Gastroesophageal sphincter (tissue), 4 donors: Measurements from ENCODE around the gene MMP17. TPM values are rescaled to one million over a fixed set of nuclear protein-coding genes. Genes with fewer than 3 reads are reported as not detected.
"Not testable (repeated sequence)": the region's sequence is repeated elsewhere in the genome, so short reads cannot be mapped to it uniquely, and the experiment has no call there.

Experiments used
- ATAC-seq: fragments of 150-250 bp; one replicate; pipeline ENCODE4 v1.9.1; 2016; ENCODE audit warnings: mild to moderate bottlenecking, moderate library complexity
- H3K27ac ChIP-seq, 4 donors: fragments of 200-600 bp; sonication (generic) in 3 of 4; 1 replicate in 3 of 4; 2 replicates in 1 of 4; pipeline ENCODE4 v1.5.1; 2016 to 2019
- H3K27me3 ChIP-seq: fragments of 200-600 bp; sonication (generic); one replicate; pipeline ENCODE4 v1.5.1; 2019
- H3K36me3 ChIP-seq, 2 donors: fragments of 200-600 bp; sonication (generic); one replicate each; pipeline ENCODE4 v1.5.1; 2019; ENCODE audit warnings: control low read depth in 1 of 2
- H3K4me1 ChIP-seq, 3 donors: fragments of 200-600 bp; sonication (generic); 1 replicate in 2 of 3; 2 replicates in 1 of 3; pipeline ENCODE4 v1.5.1; 2016 to 2019; ENCODE audit warnings: control low read depth in 2 of 3
- H3K4me3 ChIP-seq, 2 donors: fragments of 200-600 bp; sonication (generic); one replicate each; pipeline ENCODE4 v1.5.1; 2019; ENCODE audit warnings: mild to moderate bottlenecking in 1 of 2, moderate library complexity in 1 of 2
- H3K9me3 ChIP-seq, 3 donors: fragments of 200-600 bp; sonication (generic); one replicate each; pipeline ENCODE4 v1.5.1; 2017 to 2019; ENCODE audit warnings: control low read depth in 2 of 3
- EP300 ChIP-seq: sonication (generic); formaldehyde crosslinking; IDR thresholded peaks from one replicate; pipeline ENCODE4 v1.6.1; 2017; ENCODE audit warnings: antibody characterized with exemption, mild to moderate bottlenecking
- POLR2A ChIP-seq, 2 donors: fragments of 450-650 bp; IDR thresholded peaks; one replicate each; pipeline ENCODE4 v1.6.1; 2017; ENCODE audit warnings: antibody characterized with exemption in 2 of 2, mild to moderate bottlenecking in 2 of 2, moderate library complexity in 1 of 2
- POLR2AphosphoS5 ChIP-seq: sonication (generic); formaldehyde crosslinking; IDR thresholded peaks from one replicate; pipeline ENCODE4 v1.6.1; 2017; ENCODE audit warnings: antibody characterized with exemption
- WGBS, 2 donors: methylation state at CpG; one replicate each; pipeline ENCODE4 v1.1.5; 2018; ENCODE audit warnings: low coverage in 1 of 2; 5-methylcytosine and 5-hydroxymethylcytosine counted together
- total RNA-seq, 4 donors: library from RNA; depleted of rRNA; stranded (reverse); fragments of >200 nt; gene quantifications; one replicate each; pipeline ENCODE4 v1.1.0, GENCODE V29; 2016
- TF ChIP-seq, protein P1 (sequence below), 4 experiments: fragments of 200-600 bp in 2 of 4; fragments of 450-650 bp in 2 of 4; sonication (generic) in 1 of 4; IDR thresholded peaks; one replicate each; pipeline ENCODE4 v1.5.1; 2017 to 2019; ENCODE audit warnings: antibody characterized with exemption in 4 of 4, mild to moderate bottlenecking in 2 of 4, moderate library complexity in 2 of 4

MMP17 gene
- total RNA-seq, 4 donors from 2014 or later: 2.0 to 7.0 (median 4.5) TPM

GRCh38 chr12:131872154-131873051 is 44.2 kb downstream of the MMP17 start:
- no peak overlapping the region for H3K27ac ChIP-seq
- TF ChIP-seq EP300 (no peak), POLR2AphosphoS5 (no peak), POLR2A (IDR thresholded peaks at IDR 0.05) (no peak)
- H3K4me1 ChIP-seq: no peaks in the 10 kb centered on the region
- WGBS, 2 donors: 79 to 86% methylated on average over 9 to 11 of the region's 21 CpGs
- ATAC-seq: no peak
- H3K27me3 ChIP-seq: no peaks in the 10 kb centered on the region
- no peaks in the 10 kb centered on the region for H3K9me3 ChIP-seq
- no peak overlapping the region for H3K4me3 ChIP-seq
- H3K36me3 ChIP-seq: no peaks in the 10 kb centered on the region

DNA sequence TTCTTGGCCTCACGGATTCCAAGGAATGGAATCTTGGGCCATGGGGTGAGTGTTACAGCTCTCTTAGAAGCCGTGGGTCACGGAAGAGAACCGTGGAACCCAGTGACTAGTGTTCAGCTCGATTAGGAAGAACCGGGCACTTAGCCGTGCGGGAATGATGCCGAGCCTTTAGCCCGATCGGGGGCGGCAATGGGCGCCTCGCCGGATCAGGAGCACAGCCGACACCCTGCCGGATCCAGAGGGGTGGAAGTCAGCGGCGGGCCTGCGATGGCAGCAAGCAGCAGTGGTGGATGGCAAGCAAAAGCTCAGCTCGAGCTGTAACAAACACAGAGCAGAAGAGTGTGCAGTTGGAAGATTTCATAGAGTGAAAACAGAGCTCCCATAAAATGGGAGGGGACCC is 45.1 kb downstream of the MMP17 start:
- no peaks in the 10 kb centered on the region for H3K4me1 ChIP-seq
- no peak overlapping the region for H3K4me3 ChIP-seq
- H3K36me3 ChIP-seq: no peaks in the 10 kb centered on the region
- no peak overlapping the region for H3K27ac ChIP-seq
- H3K27me3 ChIP-seq: no peaks in the 10 kb centered on the region
- TF ChIP-seq POLR2AphosphoS5 (no peak), POLR2A (IDR thresholded peaks at IDR 0.05) (no peak), EP300 (no peak)
- TF ChIP-seq, protein P1, sequence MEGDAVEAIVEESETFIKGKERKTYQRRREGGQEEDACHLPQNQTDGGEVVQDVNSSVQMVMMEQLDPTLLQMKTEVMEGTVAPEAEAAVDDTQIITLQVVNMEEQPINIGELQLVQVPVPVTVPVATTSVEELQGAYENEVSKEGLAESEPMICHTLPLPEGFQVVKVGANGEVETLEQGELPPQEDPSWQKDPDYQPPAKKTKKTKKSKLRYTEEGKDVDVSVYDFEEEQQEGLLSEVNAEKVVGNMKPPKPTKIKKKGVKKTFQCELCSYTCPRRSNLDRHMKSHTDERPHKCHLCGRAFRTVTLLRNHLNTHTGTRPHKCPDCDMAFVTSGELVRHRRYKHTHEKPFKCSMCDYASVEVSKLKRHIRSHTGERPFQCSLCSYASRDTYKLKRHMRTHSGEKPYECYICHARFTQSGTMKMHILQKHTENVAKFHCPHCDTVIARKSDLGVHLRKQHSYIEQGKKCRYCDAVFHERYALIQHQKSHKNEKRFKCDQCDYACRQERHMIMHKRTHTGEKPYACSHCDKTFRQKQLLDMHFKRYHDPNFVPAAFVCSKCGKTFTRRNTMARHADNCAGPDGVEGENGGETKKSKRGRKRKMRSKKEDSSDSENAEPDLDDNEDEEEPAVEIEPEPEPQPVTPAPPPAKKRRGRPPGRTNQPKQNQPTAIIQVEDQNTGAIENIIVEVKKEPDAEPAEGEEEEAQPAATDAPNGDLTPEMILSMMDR (IDR thresholded peaks at IDR 0.05): no peak
- no peaks in the 10 kb centered on the region for H3K9me3 ChIP-seq
- 96% methylated on average over 11 of the region's 21 CpGs; no CpG with 5 or more reads in 1 of the 2 donors for WGBS, 2 donors
- no peak for ATAC-seq

DNA sequence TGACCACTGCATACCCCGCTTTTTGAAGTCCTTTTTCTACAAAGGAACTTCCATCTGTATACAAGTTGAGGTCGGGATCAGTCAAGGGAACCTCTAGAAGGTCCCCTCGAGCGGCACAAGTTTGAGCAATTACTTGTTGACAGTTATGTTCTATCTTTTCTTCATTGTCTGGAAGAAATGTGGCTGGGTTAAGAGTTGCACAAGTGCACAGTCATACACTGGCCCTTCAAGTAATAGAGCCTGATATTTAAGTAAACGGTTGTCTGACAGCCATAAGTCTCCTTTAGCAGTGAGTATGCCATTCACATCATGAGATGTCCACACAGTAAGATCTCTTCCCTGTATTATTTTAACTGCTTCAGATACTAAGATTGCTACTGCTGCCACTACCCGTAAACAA is 46.8 kb downstream of the MMP17 start:
- H3K36me3 ChIP-seq, H3K27ac ChIP-seq, H3K4me3 ChIP-seq, H3K4me1 ChIP-seq, H3K27me3 ChIP-seq, ATAC-seq, H3K9me3 ChIP-seq: not testable (repeated sequence)
- WGBS, 2 donors: 73% methylated on average over 2 to 5 of the region's 6 CpGs

DNA sequence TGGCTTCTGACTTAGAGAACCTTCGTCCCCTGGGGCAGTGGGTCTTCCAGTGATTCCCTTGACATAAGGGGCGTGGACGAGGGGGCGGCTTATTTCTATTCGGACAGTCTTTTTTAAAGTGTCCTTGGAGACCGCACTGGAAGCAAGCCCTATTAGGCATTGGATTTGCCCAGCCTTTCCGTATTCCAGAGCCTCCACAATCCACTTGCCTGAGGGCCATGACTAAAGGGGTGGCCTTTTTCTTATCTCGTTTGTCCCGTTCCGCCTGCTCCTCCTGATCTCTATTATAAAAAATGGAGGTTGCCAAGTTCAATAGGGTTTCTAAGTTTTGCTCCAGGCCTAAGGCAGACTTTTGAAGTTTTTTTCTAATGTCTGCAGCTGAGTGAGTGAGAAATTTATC is 49.0 kb downstream of the MMP17 start:
- not testable (repeated sequence) for H3K36me3 ChIP-seq, H3K27ac ChIP-seq, H3K9me3 ChIP-seq, H3K4me3 ChIP-seq, ATAC-seq, H3K4me1 ChIP-seq
- 63 to 72% methylated on average over 6 to 9 of the region's 10 CpGs for WGBS, 2 donors
- H3K27me3 ChIP-seq: peaks cover 10% of the 10 kb centered on the region

DNA sequence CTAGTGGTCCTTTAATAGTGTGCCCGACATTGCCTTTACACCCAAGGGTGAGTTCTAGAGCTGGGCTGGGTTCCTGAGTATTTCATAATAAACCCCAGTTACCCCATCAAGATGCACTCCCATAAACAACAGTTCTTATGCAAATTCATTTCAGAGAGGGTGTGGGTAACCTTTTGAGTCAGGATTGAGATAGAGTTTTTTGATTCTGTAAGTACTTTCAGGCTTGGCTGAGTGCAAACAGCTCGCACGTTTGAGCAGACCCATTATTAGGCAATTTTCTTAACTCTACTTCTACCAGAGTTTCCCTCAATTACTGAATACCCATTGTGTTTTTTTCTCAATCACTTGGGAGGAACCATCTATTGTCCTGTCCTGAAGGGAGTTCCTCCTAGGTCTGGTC is 50.2 kb downstream of the MMP17 start:
- not testable (repeated sequence) for H3K27ac ChIP-seq, H3K4me1 ChIP-seq, ATAC-seq, H3K4me3 ChIP-seq, H3K9me3 ChIP-seq, H3K36me3 ChIP-seq
- H3K27me3 ChIP-seq: peaks cover 13% of the 10 kb centered on the region
- WGBS, 2 donors: 43 to 58% methylated on average over 2 to 3 of the region's 3 CpGs

DNA sequence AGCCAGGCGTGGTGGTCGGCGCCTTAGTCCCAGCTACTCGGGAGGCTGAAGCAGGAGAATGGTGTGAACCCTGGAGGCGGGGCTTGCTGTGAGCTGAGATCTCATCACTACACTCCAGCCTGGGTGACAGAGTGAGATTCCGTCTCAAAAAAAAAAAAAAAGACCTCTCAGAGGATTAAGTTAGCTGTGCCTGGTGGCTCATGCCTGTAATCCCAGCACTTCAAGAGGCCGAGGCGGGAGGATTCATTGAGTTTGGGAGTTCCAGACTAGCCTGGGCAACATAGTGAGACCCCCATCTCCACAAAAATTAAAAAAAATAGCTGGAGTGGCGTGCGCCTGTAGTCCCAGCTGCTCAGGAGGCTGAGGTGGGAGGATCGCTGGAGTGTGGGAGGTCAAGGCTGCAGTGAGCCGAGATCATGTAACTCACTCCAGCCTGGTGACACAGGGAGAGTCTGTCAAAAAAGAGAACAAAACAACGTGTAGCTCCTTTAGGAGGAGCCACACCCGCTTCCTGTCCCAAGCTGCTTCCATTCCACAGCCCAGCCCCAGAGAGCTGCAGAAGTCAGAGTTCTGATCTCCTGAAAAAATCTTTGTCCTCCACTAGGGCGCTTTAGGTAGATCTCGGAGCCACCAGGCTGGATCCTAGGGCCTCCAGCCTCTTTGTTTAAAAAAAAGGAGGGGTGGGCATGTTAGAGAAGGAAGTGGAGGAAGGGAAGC is 54.8 kb downstream of the MMP17 start:
- Histone ChIP-seq H3K4me3 (no peak overlapping the region), H3K4me1 (no peaks in the 10 kb centered on the region), H3K27ac (no peak overlapping the region), H3K36me3 (no peaks in the 10 kb centered on the region), H3K27me3 (peaks cover 13% of the 10 kb centered on the region), H3K9me3 (peaks cover 0 to 9% (median 0%) of the 10 kb centered on the region in 3 donors)
- ATAC-seq: peak; percentile 13
- 53 to 77% methylated on average over 4 to 13 of the region's 16 CpGs for WGBS, 2 donors
- TF ChIP-seq, protein P1 (IDR thresholded peaks at IDR 0.05): no peak
- TF ChIP-seq POLR2A (IDR thresholded peaks at IDR 0.05) (no peak), EP300 (no peak), POLR2AphosphoS5 (no peak)

- peak; percentile 19 for ATAC-seq
- 87% methylated on average over 4 of the region's 4 CpGs; no CpG with 5 or more reads in 1 of the 2 donors for WGBS, 2 donors
- no peak overlapping the region for H3K27ac ChIP-seq
Observed at GRCh38 chr12:131883521-131883900, 55.3 kb downstream of the MMP17 start.

DNA sequence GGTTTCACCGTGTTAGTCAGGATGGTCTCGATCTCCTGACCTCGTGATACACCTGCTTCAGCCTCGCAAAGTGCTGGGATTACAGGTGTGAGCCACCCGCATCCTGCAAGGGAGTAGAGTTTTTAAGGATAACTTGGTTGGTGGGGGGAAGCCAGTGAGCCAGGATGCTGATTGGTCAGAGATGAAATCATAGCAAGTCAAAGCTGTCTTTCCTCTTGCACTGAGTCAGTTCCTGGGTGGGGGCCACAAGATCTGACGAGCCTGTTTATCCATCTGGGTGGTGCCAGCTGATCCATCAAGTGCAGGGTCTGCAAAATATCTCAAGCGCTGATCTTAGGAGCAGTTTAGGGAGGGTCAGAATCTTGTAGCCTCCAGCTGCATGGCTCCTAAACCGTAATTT is 56.9 kb downstream of the MMP17 start:
- not testable (repeated sequence) for H3K4me1 ChIP-seq, H3K9me3 ChIP-seq, H3K27ac ChIP-seq, H3K36me3 ChIP-seq, H3K4me3 ChIP-seq, ATAC-seq
- WGBS, 2 donors: 40 to 89% methylated on average over 2 to 7 of the region's 8 CpGs
- H3K27me3 ChIP-seq: peaks cover 13% of the 10 kb centered on the region

More at GRCh38 chr12:131883521-131883900, 55.3 kb downstream of the MMP17 start:
- peaks cover 0 to 9% (median 0%) of the 10 kb centered on the region in 3 donors for H3K9me3 ChIP-seq
- TF ChIP-seq, protein P1 (IDR thresholded peaks at IDR 0.05): no peak
- no peak for TF ChIP-seq EP300
- no peak for TF ChIP-seq POLR2A (IDR thresholded peaks at IDR 0.05)
- no peak for TF ChIP-seq POLR2AphosphoS5
- H3K36me3 ChIP-seq: no peaks in the 10 kb centered on the region
- peaks cover 13% of the 10 kb centered on the region for H3K27me3 ChIP-seq
- no peaks in the 10 kb centered on the region for H3K4me1 ChIP-seq
- H3K4me3 ChIP-seq: no peak overlapping the region
